Psoas muscle (tissue), 8 donors: ENCODE measurements around the gene SIRT2. TPM values are rescaled to one million over a fixed set of nuclear protein-coding genes. Genes with fewer than 3 reads are reported as not detected.
"Not testable (repeated sequence)": the region's sequence is repeated elsewhere in the genome, so short reads cannot be mapped to it uniquely, and the experiment has no call there.

Experiments used
- ATAC-seq, 4 donors: fragments of 200-7000 bp; cut with Tn5 transposase; one replicate each; pipeline ENCODE4 v1.9.1; 2020; ENCODE audit warnings: moderate library complexity in 3 of 4, mild to moderate bottlenecking in 2 of 4
- DNase-seq, 2 donors: peaks; one replicate each; pipeline ENCODE4 v3.0.0-alpha.2; 2020
- H3K27ac ChIP-seq: fragments of 200-600 bp; one replicate; pipeline ENCODE4 v1.8.0; 2022
- H3K27me3 ChIP-seq, 3 donors: fragments of 200-600 bp in 1 of 3; one replicate each; pipeline versions ENCODE4 v1.6.1 to v1.8.0; 2013 to 2022; ENCODE audit warnings: low read length in 2 of 3, mild to moderate bottlenecking in 2 of 3, moderate library complexity in 1 of 3; ENCODE audit not compliant: insufficient read depth in 3 of 3
- H3K36me3 ChIP-seq, 2 donors: fragments of 200-600 bp in 1 of 2; one replicate each; pipeline versions ENCODE4 v1.6.1 to v1.8.0; 2013 to 2022; ENCODE audit warnings: low read depth in 1 of 2, mild to moderate bottlenecking in 1 of 2, moderate library complexity in 1 of 2; ENCODE audit not compliant: insufficient read depth in 1 of 2
- H3K4me1 ChIP-seq: fragments of 200-600 bp; one replicate; pipeline ENCODE4 v1.8.0; 2022
- H3K4me3 ChIP-seq: fragments of 200-600 bp; one replicate; pipeline ENCODE4 v1.8.0; 2022; ENCODE audit warnings: mild to moderate bottlenecking
- H3K9me3 ChIP-seq: fragments of 200-600 bp; one replicate; pipeline ENCODE4 v1.8.0; 2022
- WGBS, 3 donors: extraction: QIAGEN DNeasy Blood & Tissue Kit; methylation state at CpG; one replicate each; pipeline versions ENCODE4 v1.1.6 to v1.1.7; 2013; 5-methylcytosine and 5-hydroxymethylcytosine counted together
- intact Hi-C, 2 donors: fragments of 100-400 bp; cut with DNase I; formaldehyde crosslinking; loops; one replicate each; pipeline versions ENCODE4 v1.11.0 to v1.14.2; 2022
- polyA plus RNA-seq, 3 donors: library from polyadenylated mRNA; stranded (reverse); fragments of 200-250 nt; gene quantifications; one replicate each; pipeline ENCODE4 v1.2.3, GENCODE V29; 2013
- total RNA-seq, 4 donors: library from RNA; stranded (reverse); fragmentation: NEBNext Ultra II Directional in 2 of 4; extraction: Animal tissue kit (Norgen Biotek cat#: 25700) in 2 of 4; gene quantifications; one replicate each; pipeline versions ENCODE4 v1.2.1 to v1.2.4, GENCODE V29; 2021 to 2023
- TF ChIP-seq, protein P1 (sequence below): fragments of 200-600 bp; IDR thresholded peaks from one replicate; pipeline ENCODE4 v1.8.0; 2022; ENCODE audit warnings: antibody characterized with exemption
- donor health status: healthy with polysubstance abuse.
- donor health status: DM: no; HTN: no; CAD: no; lungs with moderate emphysema.
- donor health status: Bipolar disorder and iron deficiency.
- donor health status: healthy.
- donor health status: DM: yes; HTN: yes; CAD: no.
- donor health status: DM: no; HTN: no; CAD: no.
- donor health status: DM: no; HTN: no; CAD: no.
- donor health status: DM: yes; HTN: yes; CAD: no.

SIRT2 gene
- total and polyA plus RNA-seq, 7 donors, result 133 to 260 (median 156) TPM

GRCh38 chr19:38889803-38890202, 9.6 kb downstream of the SIRT2 start:
- no peak for ATAC-seq
- H3K27ac ChIP-seq, result peak overlapping the region; percentile 80
- H3K4me3 ChIP-seq, result no peak overlapping the region
- peaks cover 49% of the 10 kb centered on the region for H3K4me1 ChIP-seq
- H3K9me3 ChIP-seq, result no peaks in the 10 kb centered on the region
- peaks cover 0 to 60% of the 10 kb centered on the region in 2 donors for H3K36me3 ChIP-seq
- no peaks in the 10 kb centered on the region for H3K27me3 ChIP-seq
- WGBS, 3 donors, result 70 to 78% (median 75%) methylated on average over 8 of the region's 8 CpGs
- TF ChIP-seq, protein P1, sequence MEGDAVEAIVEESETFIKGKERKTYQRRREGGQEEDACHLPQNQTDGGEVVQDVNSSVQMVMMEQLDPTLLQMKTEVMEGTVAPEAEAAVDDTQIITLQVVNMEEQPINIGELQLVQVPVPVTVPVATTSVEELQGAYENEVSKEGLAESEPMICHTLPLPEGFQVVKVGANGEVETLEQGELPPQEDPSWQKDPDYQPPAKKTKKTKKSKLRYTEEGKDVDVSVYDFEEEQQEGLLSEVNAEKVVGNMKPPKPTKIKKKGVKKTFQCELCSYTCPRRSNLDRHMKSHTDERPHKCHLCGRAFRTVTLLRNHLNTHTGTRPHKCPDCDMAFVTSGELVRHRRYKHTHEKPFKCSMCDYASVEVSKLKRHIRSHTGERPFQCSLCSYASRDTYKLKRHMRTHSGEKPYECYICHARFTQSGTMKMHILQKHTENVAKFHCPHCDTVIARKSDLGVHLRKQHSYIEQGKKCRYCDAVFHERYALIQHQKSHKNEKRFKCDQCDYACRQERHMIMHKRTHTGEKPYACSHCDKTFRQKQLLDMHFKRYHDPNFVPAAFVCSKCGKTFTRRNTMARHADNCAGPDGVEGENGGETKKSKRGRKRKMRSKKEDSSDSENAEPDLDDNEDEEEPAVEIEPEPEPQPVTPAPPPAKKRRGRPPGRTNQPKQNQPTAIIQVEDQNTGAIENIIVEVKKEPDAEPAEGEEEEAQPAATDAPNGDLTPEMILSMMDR, result no peak
- no peak for DNase-seq
- intact Hi-C loops, result loop anchor here in 1 of 2 donors (5.0 kb wide), 1 partner anchor 38 kb away; no protein-coding TSS in a partner anchor

- TF ChIP-seq, protein P1, result no peak
- DNase-seq, result no peak
- 56 to 77% (median 65%) methylated on average over 17 of the region's 17 CpGs for WGBS, 3 donors
Measured at GRCh38 chr19:38888876-38889275, 10.5 kb downstream of the SIRT2 start.

DNA sequence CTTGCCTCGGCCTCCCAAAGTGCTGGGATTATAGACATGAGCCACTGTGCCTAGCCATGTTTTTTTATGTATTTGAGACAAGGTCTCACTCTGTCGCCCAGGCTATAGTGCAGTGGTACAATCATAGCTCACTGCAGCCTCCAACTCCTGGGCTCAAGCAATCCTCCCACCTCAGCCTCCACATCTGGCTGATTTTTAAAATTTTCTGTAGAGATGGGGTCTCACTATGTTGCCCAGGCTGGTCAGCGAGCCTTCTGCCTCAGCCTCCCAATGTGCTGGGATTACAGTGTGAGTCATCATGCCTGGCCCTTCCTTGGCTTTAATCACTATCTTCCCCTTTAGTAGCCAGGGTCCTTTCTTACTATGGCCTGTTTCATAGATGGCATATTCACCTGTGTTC, 14.7 kb downstream of the SIRT2 start:
- ATAC-seq, H3K9me3 ChIP-seq, intact Hi-C loops, DNase-seq, H3K4me3 ChIP-seq, H3K27me3 ChIP-seq: not testable (repeated sequence)
- H3K4me1 ChIP-seq, result peaks cover 10% of the 10 kb centered on the region
- 90 to 96% (median 94%) methylated on average over 3 of the region's 3 CpGs for WGBS, 3 donors
- peaks cover 0 to 70% of the 10 kb centered on the region in 2 donors for H3K36me3 ChIP-seq
- H3K27ac ChIP-seq, result peak overlapping the region; percentile 73

More at GRCh38 chr19:38888876-38889275, 10.5 kb downstream of the SIRT2 start:
- H3K4me3 ChIP-seq, result no peak overlapping the region
- H3K27ac ChIP-seq, result no peak overlapping the region
- intact Hi-C loops, result no loop called here
- no peaks in the 10 kb centered on the region for H3K27me3 ChIP-seq
- ATAC-seq, result peak in 1 of 4 donors; percentile 5
- H3K4me1 ChIP-seq, result peaks cover 41% of the 10 kb centered on the region
- H3K36me3 ChIP-seq, result peaks cover 0 to 59% of the 10 kb centered on the region in 2 donors
- H3K9me3 ChIP-seq, result no peaks in the 10 kb centered on the region

DNA sequence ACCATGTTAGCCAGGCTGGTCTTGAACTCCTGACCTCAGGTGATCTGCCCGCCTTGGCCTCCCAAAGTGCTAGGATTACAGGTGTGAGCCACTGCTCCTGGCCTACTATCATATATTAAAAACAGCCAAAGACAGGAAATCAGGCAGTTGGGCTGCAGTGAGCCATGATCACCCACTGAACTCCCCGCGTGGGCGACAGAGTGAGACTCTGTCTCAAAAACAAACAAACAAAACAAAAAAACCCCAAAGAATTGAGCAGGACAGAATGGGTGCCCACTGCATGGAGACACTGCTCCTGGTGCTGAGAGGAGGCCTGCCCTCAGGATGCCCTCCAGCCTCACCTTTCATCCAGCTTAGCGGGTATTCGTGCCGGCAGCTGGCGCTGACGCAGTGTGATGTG, 16.1 kb downstream of the SIRT2 start:
- H3K36me3 ChIP-seq, result peaks cover 0 to 68% of the 10 kb centered on the region in 2 donors
- ATAC-seq (no peak), DNase-seq (no peak)
- intact Hi-C loops, result no loop called here
- TF ChIP-seq, protein P1, result no peak
- WGBS, 3 donors, result 91 to 95% (median 91%) methylated on average over 9 of the region's 9 CpGs
- H3K4me1 ChIP-seq, result peaks cover 10% of the 10 kb centered on the region
- H3K27ac ChIP-seq, result no peak overlapping the region
- no peaks in the 10 kb centered on the region for H3K27me3 ChIP-seq
- no peak overlapping the region for H3K4me3 ChIP-seq
- no peaks in the 10 kb centered on the region for H3K9me3 ChIP-seq

GRCh38 chr19:38880882-38881609, 18.4 kb downstream of the SIRT2 start:
- Histone ChIP-seq H3K36me3 (peaks cover 0 to 52% of the 10 kb centered on the region in 2 donors), H3K9me3 (no peaks in the 10 kb centered on the region)
- DNase-seq, result peak in 1 of 2 donors; percentile 44

More at GRCh38 chr19:38880882-38881609, 18.4 kb downstream of the SIRT2 start:
- 93 to 94% (median 93%) methylated on average over 19 of the region's 19 CpGs for WGBS, 3 donors
- Histone ChIP-seq H3K27me3 (no peaks in the 10 kb centered on the region), H3K4me3 (no peak overlapping the region), H3K4me1 (peaks cover 6% of the 10 kb centered on the region), H3K27ac (no peak overlapping the region)
- intact Hi-C loops, result no loop called here
- TF ChIP-seq, protein P1, result no peak
- ATAC-seq, result no peak
